HepG2 (cell line): ENCODE data around the gene LGALS8. TPM values are rescaled to one million over a fixed set of nuclear protein-coding genes. Genes with fewer than 3 reads are reported as not detected.

Source experiments
- ATAC-seq: fragments of 200-7000 bp; cut with Tn5 transposase; 3 replicates; pipeline ENCODE4 v1.9.1; 2020; ENCODE audit warnings: mild to moderate bottlenecking, moderate library complexity
- BruUV-seq: library from RNA; stranded (reverse); fragments of 400-500 nt; replicated peaks from 2 replicates; lab custom pipeline; 2021; lab: Mats Ljungman, UMichigan
- CTCF ChIA-PET: fragments of 300-600 bp; formaldehyde crosslinking; extraction: SDS; loops from one replicate; lab custom pipeline; 2021; ENCODE audit warnings: low total read pairs, inconsistent platforms, low intra/inter-chr PET ratio; lab: Yijun Ruan, JAX
- POLR2A ChIA-PET: fragments of 350-600 bp; sonication (Branson Sonifier 250); formaldehyde crosslinking; loops from one replicate; lab custom pipeline; 2020; ENCODE audit warnings: antibody characterized with exemption, inconsistent platforms; lab: Yijun Ruan, JAX
- DNase-seq: peaks from one replicate; pipeline ENCODE4 v3.0.0-alpha.2; 2015; ENCODE audit warnings: low spot score
- FAIRE-seq: peaks from 3 replicates; lab custom pipeline; 2011; peaks lifted over from hg19 to GRCh38; lab: Jason Lieb, UNC
- H2AFZ ChIP-seq: one replicate; pipeline ENCODE4 v1.6.1; 2011; ENCODE audit warnings: low read length, inconsistent platforms
- H3K27ac ChIP-seq: fragments of 300-600 bp; 3 replicates; pipeline ENCODE4 v1.8.0; 2011; ENCODE audit warnings: mixed run types, mild to moderate bottlenecking, mixed read lengths, low read length, inconsistent platforms; ENCODE audit not compliant: insufficient read depth; ENCODE audit errors: extremely low read length
- H3K27me3 ChIP-seq, 2 experiments: fragments of 200-600 bp in 1 of 2; 2 replicates in 1 of 2; 3 replicates in 1 of 2; pipeline versions ENCODE4 v1.6.0 to v1.8.0; 2011; ENCODE audit warnings: low read length in 2 of 2, mild to moderate bottlenecking in 2 of 2, moderate library complexity in 2 of 2, inconsistent platforms in 1 of 2; ENCODE audit not compliant: insufficient read depth in 2 of 2, control insufficient read depth in 1 of 2
- H3K36me3 ChIP-seq, 2 experiments: fragments of 200-600 bp in 1 of 2; replicated peaks in 1 of 2; 2 replicates in 1 of 2; 3 replicates in 1 of 2; pipeline versions ENCODE4 v1.5.1 to v1.8.0; 2011; ENCODE audit warnings: low read length in 2 of 2, inconsistent platforms in 1 of 2; ENCODE audit not compliant: insufficient read depth in 2 of 2, control insufficient read depth in 1 of 2
- H3K4me1 ChIP-seq: 2 replicates; pipeline ENCODE4 v1.5.1; 2012; ENCODE audit warnings: low read length, inconsistent platforms; ENCODE audit not compliant: insufficient read depth
- H3K4me2 ChIP-seq: 2 replicates; pipeline ENCODE4 v1.6.0; 2011; ENCODE audit warnings: low read depth, low read length, inconsistent platforms
- H3K4me3 ChIP-seq, 3 experiments: fragments of 200-600 bp in 1 of 3; sonication (generic), shearing (Covaris generic) in 1 of 3; replicated peaks in 1 of 3; 2 replicates each; pipeline ENCODE4 v1.5.1; 2011 to 2016; ENCODE audit warnings: low read length in 3 of 3, inconsistent platforms in 2 of 3, low read depth in 2 of 3, mild to moderate bottlenecking in 2 of 3, control low read depth in 1 of 3, mixed read lengths in 1 of 3; ENCODE audit not compliant: insufficient read depth in 1 of 3
- H3K79me2 ChIP-seq: one replicate; pipeline ENCODE4 v1.6.1; 2011; ENCODE audit warnings: low read length, inconsistent platforms; ENCODE audit not compliant: insufficient read depth
- H3K9ac ChIP-seq: 2 replicates; pipeline ENCODE4 v1.6.0; 2011; ENCODE audit warnings: mild to moderate bottlenecking, low read depth, low read length, inconsistent platforms; ENCODE audit not compliant: insufficient read depth
- H3K9me3 ChIP-seq: 2 replicates; pipeline ENCODE4 v1.5.1; 2012; ENCODE audit warnings: mild to moderate bottlenecking, low read length
- H4K20me1 ChIP-seq: 2 replicates; pipeline ENCODE4 v1.6.0; 2011; ENCODE audit warnings: inconsistent platforms, mild to moderate bottlenecking, low read length, moderate library complexity; ENCODE audit not compliant: insufficient read depth
- ARHGAP35 ChIP-seq: sonication (generic); formaldehyde crosslinking; IDR thresholded peaks from 2 replicates; pipeline ENCODE4 v1.9.0; 2022; ENCODE audit warnings: mild to moderate bottlenecking, inconsistent platforms, moderate library complexity, missing genetic modification reagents, borderline replicate concordance
- ARNT2 ChIP-seq: sonication (generic); formaldehyde crosslinking; IDR thresholded peaks from 2 replicates; pipeline ENCODE4 v1.8.0; 2022; ENCODE audit warnings: mild to moderate bottlenecking, low read depth, missing genetic modification reagents, moderate library complexity
- CBX2 ChIP-seq, 2 experiments: fragments of 200-600 bp in 1 of 2; sonication (generic); formaldehyde crosslinking in 1 of 2; IDR thresholded peaks; 2 replicates each; pipeline versions ENCODE4 v1.7.0 to v1.8.1; 2018 to 2022; ENCODE audit warnings: low read depth in 2 of 2, low read length in 1 of 2, mild to moderate bottlenecking in 1 of 2, missing genetic modification reagents in 1 of 2
- DRAP1 ChIP-seq: IDR thresholded peaks from 2 replicates; pipeline ENCODE4 v1.6.1; 2016; ENCODE audit warnings: missing genetic modification reagents, missing compliant biosample characterization
- ERF ChIP-seq: IDR thresholded peaks from 2 replicates; pipeline ENCODE4 v1.6.1; 2018; ENCODE audit warnings: missing biosample characterization, missing genetic modification reagents
- HDAC1 ChIP-seq: sonication (generic); formaldehyde crosslinking; IDR thresholded peaks from 2 replicates; pipeline ENCODE4 v1.5.1; 2020; ENCODE audit warnings: mild to moderate bottlenecking, missing genetic modification reagents
- HOXA3 ChIP-seq: sonication (generic); formaldehyde crosslinking; IDR thresholded peaks from 2 replicates; pipeline ENCODE4 v1.5.0; 2020; ENCODE audit warnings: missing genetic modification reagents
- NFYB ChIP-seq: sonication (generic); formaldehyde crosslinking; IDR thresholded peaks from 2 replicates; pipeline ENCODE4 v1.4.0; 2020; ENCODE audit warnings: missing genetic modification reagents
- POGK ChIP-seq: sonication (generic); formaldehyde crosslinking; conservative IDR thresholded peaks from 2 replicates; pipeline ENCODE4 v1.8.0; 2022; ENCODE audit warnings: mild to moderate bottlenecking, moderate library complexity, missing genetic modification reagents
- POLR2A ChIP-seq, 2 experiments: IDR thresholded peaks; 2 replicates each; pipeline ENCODE4 v1.6.1; 2011; ENCODE audit warnings: low read depth in 2 of 2, low read length in 2 of 2, mild to moderate bottlenecking in 1 of 2, moderate library complexity in 1 of 2; ENCODE audit not compliant: insufficient read depth in 1 of 2
- POLR2AphosphoS2 ChIP-seq: IDR thresholded peaks from 2 replicates; pipeline ENCODE4 v1.6.1; 2011; ENCODE audit warnings: low read depth, low read length, improper control_type of control experiment
- YEATS2 ChIP-seq: sonication (generic); formaldehyde crosslinking; IDR thresholded peaks from 2 replicates; pipeline ENCODE4 v1.4.0; 2020; ENCODE audit warnings: missing genetic modification reagents, borderline replicate concordance
- ZNF546 ChIP-seq: sonication (generic); formaldehyde crosslinking; conservative IDR thresholded peaks from 2 replicates; pipeline ENCODE4 v1.8.1; 2023; ENCODE audit warnings: mild to moderate bottlenecking, missing genetic modification reagents
- ZNF746 ChIP-seq: sonication (generic); formaldehyde crosslinking; IDR thresholded peaks from 2 replicates; pipeline ENCODE4 v1.8.0; 2022; ENCODE audit warnings: mild to moderate bottlenecking, missing genetic modification reagents
- WGBS: methylation state at CpG from one replicate; pipeline ENCODE4 v1.1.6; 2017; ENCODE audit warnings: low lambda C conversion rate; 5-methylcytosine and 5-hydroxymethylcytosine counted together
- in situ Hi-C: cut with HindIII; loops from 2 replicates; pipeline ENCODE4 v1.10.0; 2017; ENCODE audit warnings: low pct_unique_long_range_greater_than_20kb; ENCODE audit not compliant: extremely low pct_ligation_motif_present
- intact Hi-C: fragments of 100-400 bp; cut with micrococcal nuclease; formaldehyde crosslinking; loops from one replicate; pipeline ENCODE4 v1.10.0; 2022; ENCODE audit not compliant: unreplicated experiment
- polyA plus RNA-seq, 8 experiments: library from polyadenylated mRNA; depleted of rRNA in 3 of 8; stranded (reverse) in 7 of 8; unstranded in 1 of 8; fragments of >200 nt; fragmentation: Illumina TruSeq in 4 of 8; extraction: Trizol in 4 of 8; gene quantifications; 2 replicates each; pipeline versions ENCODE4 v1.2.1 to v1.2.3, GENCODE V29; 2011 to 2016; ENCODE audit warnings: low read depth in 4 of 8, missing spikeins in 1 of 8, mixed read lengths in 1 of 8; ENCODE audit not compliant: insufficient read depth in 1 of 8
- total RNA-seq, 5 experiments: library from RNA; depleted of rRNA; stranded (reverse); fragments of >200 nt; fragmentation: Illumina TruSeq; extraction: Trizol; gene quantifications; 2 replicates each; pipeline ENCODE4 v1.2.3, GENCODE V29; 2016; ENCODE audit warnings: low read depth in 1 of 5

LGALS8 gene
- total and polyA plus RNA-seq, 2 of the 13 experiments (the other 11 are each of a cell fraction or from before 2014, with no cell fraction given) = 29.3 to 185 TPM

GRCh38 chr1:236589531-236589930 is 65.7 kb downstream of the LGALS8 start:
- no peaks in the 10 kb centered on the region for H3K79me2 ChIP-seq
- ChIA-PET CTCF (no interaction called here), POLR2A (no interaction called here)
- no peak overlapping the region for H3K27ac ChIP-seq
- intact Hi-C loops (no loop called here), in situ Hi-C loops (no loop called here)
- no peaks in the 10 kb centered on the region for H3K27me3 ChIP-seq
- H3K9me3 ChIP-seq = no peaks in the 10 kb centered on the region
- no peak for DNase-seq
- H3K4me2 ChIP-seq = no peak overlapping the region
- no peak for FAIRE-seq
- TF ChIP-seq ZNF546 (CRISPR knock-in tag) = no peak
- no peak for TF ChIP-seq CBX2 (IDR thresholded peaks at IDR 0.05; ENCODE audit: low read depth, low read length)
- no peak for TF ChIP-seq CBX2 (CRISPR knock-in tag; IDR thresholded peaks at IDR 0.05; ENCODE audit: low read depth)
- no peak for TF ChIP-seq ZNF746 (CRISPR knock-in tag)
- no peak for TF ChIP-seq HOXA3 (CRISPR knock-in tag)
- TF ChIP-seq ARHGAP35 (CRISPR knock-in tag) = no peak
- TF ChIP-seq HDAC1 = no peak
- no peak for TF ChIP-seq ARNT2
- TF ChIP-seq NFYB = no peak
- no peak for TF ChIP-seq POLR2A (IDR thresholded peaks at IDR 0.05; ENCODE audit: insufficient read depth in 1 of 2, low read depth in 2 of 2, low read length in 2 of 2)
- no peak for TF ChIP-seq POGK (CRISPR knock-in tag)
- TF ChIP-seq DRAP1 (CRISPR knock-in tag) = no peak
- no peak for TF ChIP-seq POLR2AphosphoS2
- TF ChIP-seq ERF (CRISPR knock-in tag) = no peak
- no peak for TF ChIP-seq YEATS2 (CRISPR knock-in tag)
- peaks cover 11 to 74% of the 10 kb centered on the region in 2 experiments for H3K36me3 ChIP-seq
- no peak overlapping the region for H3K9ac ChIP-seq
- no peak for ATAC-seq
- H3K4me3 ChIP-seq = no peak overlapping the region
- WGBS = 97% methylated on average over 4 of the region's 4 CpGs
- no peaks in the 10 kb centered on the region for H4K20me1 ChIP-seq
- no TSS peak for BruUV-seq
- no peaks in the 10 kb centered on the region for H3K4me1 ChIP-seq
- no peak overlapping the region for H2AFZ ChIP-seq
